ENCODE results near the gene ALLC. TPM values are rescaled to one million over a fixed set of nuclear protein-coding genes. Genes with fewer than 3 reads are reported as not detected.

Gene ALLC
- total and polyA plus RNA-seq, 2 donors (not counting 1 experiment from before 2014, with no cell fraction given), result not detected

GRCh38 chr2:3679180-3679579 is 21.2 kb downstream of the ALLC start:
- no peaks in the 10 kb centered on the region for H3K36me3 ChIP-seq (replicated peaks in 1 of 2; ENCODE audit: control extremely low read depth in 1 of 2, control insufficient read depth in 1 of 2, extremely low read depth in 1 of 2, insufficient read depth in 2 of 2, low read length in 1 of 2)
- intact Hi-C loops (cut with micrococcal nuclease), result no loop called here
- no peaks in the 10 kb centered on the region for H3K4me1 Mint-ChIP-seq
- no peaks in the 10 kb centered on the region for H4K20me1 ChIP-seq (ENCODE audit: control insufficient read depth, insufficient read depth, low read length, poor library complexity, severe bottlenecking)
- no peaks in the 10 kb centered on the region for H3K27me3 ChIP-seq (replicated peaks in 1 of 4; ENCODE audit: control extremely low read depth in 1 of 4, control insufficient read depth in 3 of 4, insufficient read depth in 4 of 4, low read length in 3 of 4)
- WGBS (ENCODE audit: insufficient coverage), result 93% methylated on average over 2 of the region's 2 CpGs
- TF ChIP-seq CTCF (IDR thresholded peaks at IDR 0.05), result no peak
- TF ChIP-seq EZH2 (IDR thresholded peaks at IDR 0.05; ENCODE audit: borderline replicate concordance, insufficient read depth, low read depth, low read length, poor library complexity, severe bottlenecking), result no peak
- POLR2A ChIA-PET, result no interaction called here
- no peaks in the 10 kb centered on the region for H3K79me2 ChIP-seq (ENCODE audit: control insufficient read depth, insufficient read depth, low read length)
- no peak for ATAC-seq (ENCODE audit: low read depth)
- no peaks in the 10 kb centered on the region for H3K9me3 ChIP-seq (ENCODE audit: control extremely low read depth in 1 of 3, control insufficient read depth in 2 of 3, insufficient read depth in 1 of 3, low read length in 2 of 3)
- H2AFZ ChIP-seq (ENCODE audit: insufficient read depth, low read depth, low read length, poor library complexity, severe bottlenecking), result no peak overlapping the region
- no peak overlapping the region for H3K4me2 ChIP-seq (replicated peaks; ENCODE audit: low read depth, low read length, poor library complexity, severe bottlenecking)
- no peak overlapping the region for H3K27ac Mint-ChIP-seq
- H3K9me3 Mint-ChIP-seq (ENCODE audit: insufficient read depth), result no peaks in the 10 kb centered on the region
- CTCF ChIA-PET, result no interaction called here
- H3K9ac ChIP-seq (ENCODE audit: low read length), result no peak overlapping the region
- H3K4me1 ChIP-seq (ENCODE audit: control insufficient read depth in 2 of 2, insufficient read depth in 2 of 2, low read length in 2 of 2), result no peaks in the 10 kb centered on the region
- H3K4me3 ChIP-seq (ENCODE audit: control extremely low read depth in 1 of 5, extremely low read depth in 1 of 5, insufficient read depth in 1 of 5, low read depth in 2 of 5, low read length in 4 of 5), result no peak overlapping the region
- H3K27ac ChIP-seq (ENCODE audit: low read length in 2 of 2), result no peak overlapping the region
- DNase-seq, result no peak
- H3K27me3 Mint-ChIP-seq, result peaks cover under 1% of the 10 kb centered on the region
- H3K4me3 Mint-ChIP-seq, result no peak overlapping the region

- 89% methylated on average over 22 of the region's 23 CpGs for WGBS (ENCODE audit: insufficient coverage)
- no peak overlapping the region for H3K27ac Mint-ChIP-seq
- Histone ChIP-seq H3K4me2 (replicated peaks; ENCODE audit: low read depth, low read length, poor library complexity, severe bottlenecking) (no peak overlapping the region), H2AFZ (ENCODE audit: insufficient read depth, low read depth, low read length, poor library complexity, severe bottlenecking) (no peak overlapping the region), H3K79me2 (ENCODE audit: control insufficient read depth, insufficient read depth, low read length) (no peaks in the 10 kb centered on the region), H4K20me1 (ENCODE audit: control insufficient read depth, insufficient read depth, low read length, poor library complexity, severe bottlenecking) (no peaks in the 10 kb centered on the region), H3K36me3 (replicated peaks in 1 of 2; ENCODE audit: control extremely low read depth in 1 of 2, control insufficient read depth in 1 of 2, extremely low read depth in 1 of 2, insufficient read depth in 2 of 2, low read length in 1 of 2) (no peaks in the 10 kb centered on the region), H3K9me3 (ENCODE audit: control extremely low read depth in 1 of 3, control insufficient read depth in 2 of 3, insufficient read depth in 1 of 3, low read length in 2 of 3) (no peaks in the 10 kb centered on the region), H3K9ac (ENCODE audit: low read length) (no peak overlapping the region), H3K4me3 (ENCODE audit: control extremely low read depth in 1 of 5, extremely low read depth in 1 of 5, insufficient read depth in 1 of 5, low read depth in 2 of 5, low read length in 4 of 5) (no peak overlapping the region), H3K4me1 (ENCODE audit: control insufficient read depth in 2 of 2, insufficient read depth in 2 of 2, low read length in 2 of 2) (no peaks in the 10 kb centered on the region), H3K27ac (ENCODE audit: low read length in 2 of 2) (no peak overlapping the region), H3K27me3 (replicated peaks in 1 of 4; ENCODE audit: control extremely low read depth in 1 of 4, control insufficient read depth in 3 of 4, insufficient read depth in 4 of 4, low read length in 3 of 4) (no peaks in the 10 kb centered on the region)
- H3K9me3 Mint-ChIP-seq (ENCODE audit: insufficient read depth), result no peaks in the 10 kb centered on the region
- no peaks in the 10 kb centered on the region for H3K4me1 Mint-ChIP-seq
- ChIA-PET CTCF (no interaction called here), POLR2A (no interaction called here)
- no peak overlapping the region for H3K4me3 Mint-ChIP-seq
- no peaks in the 10 kb centered on the region for H3K27me3 Mint-ChIP-seq
- intact Hi-C loops (cut with micrococcal nuclease), result no loop called here
- ATAC-seq (ENCODE audit: low read depth) (no peak), DNase-seq (no peak)
- TF ChIP-seq EZH2 (IDR thresholded peaks at IDR 0.05; ENCODE audit: borderline replicate concordance, insufficient read depth, low read depth, low read length, poor library complexity, severe bottlenecking) (no peak), CTCF (IDR thresholded peaks at IDR 0.05) (no peak)
These were observed 21.8 kb downstream of the ALLC start for GRCh38 chr2:3679616-3680393.
